Stimulated activated CD4-positive, alpha-beta T cell treated with anti-CD3 and anti-CD28 coated beads, Interleukin-1b, Interleukin-23, amount 100 ng/mL, for 4 hours (primary cell): ENCODE results near the gene HORMAD2.

Source experiments
- DNase-seq, 2 donors: peaks; one replicate each; pipeline ENCODE4 v3.0.0-alpha.2; 2020; ENCODE audit warnings: low read depth in 2 of 2

HORMAD2 gene

DNA sequence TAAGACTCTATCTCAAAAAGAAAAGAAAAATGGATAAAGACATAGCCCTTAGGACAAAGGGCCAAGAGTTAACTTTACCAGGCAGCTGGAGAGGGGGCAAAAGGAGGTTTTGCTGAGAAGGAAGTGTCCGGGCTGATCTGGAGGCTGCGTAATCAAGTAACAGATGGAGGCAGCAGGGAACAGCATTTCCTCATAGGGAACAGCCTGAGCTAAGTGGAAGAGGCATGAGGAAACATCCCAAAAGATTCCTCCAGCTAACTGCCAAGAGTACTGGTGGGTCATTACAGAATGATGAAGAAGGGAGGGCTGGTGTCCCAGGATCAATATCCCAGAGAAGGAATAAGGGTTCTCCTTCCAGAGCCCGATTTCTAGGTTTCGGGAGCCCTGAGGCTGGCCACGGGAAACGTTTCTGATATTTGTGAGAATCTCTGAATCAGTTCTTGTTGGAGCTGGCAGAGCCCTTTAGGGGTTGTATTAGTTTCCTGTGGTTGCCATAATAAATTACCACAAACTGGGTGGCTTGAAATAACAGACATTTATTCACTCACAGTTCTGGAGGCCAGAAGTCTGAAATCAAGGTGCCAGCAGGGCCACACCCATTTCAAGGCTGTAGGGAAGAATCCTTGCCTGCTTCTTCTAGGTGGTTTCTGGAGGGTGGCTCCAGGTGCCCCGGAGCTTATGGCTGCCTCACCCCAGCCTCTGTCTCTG lies 145.1 kb downstream of the HORMAD2 start:
- no peak for DNase-seq

DNA sequence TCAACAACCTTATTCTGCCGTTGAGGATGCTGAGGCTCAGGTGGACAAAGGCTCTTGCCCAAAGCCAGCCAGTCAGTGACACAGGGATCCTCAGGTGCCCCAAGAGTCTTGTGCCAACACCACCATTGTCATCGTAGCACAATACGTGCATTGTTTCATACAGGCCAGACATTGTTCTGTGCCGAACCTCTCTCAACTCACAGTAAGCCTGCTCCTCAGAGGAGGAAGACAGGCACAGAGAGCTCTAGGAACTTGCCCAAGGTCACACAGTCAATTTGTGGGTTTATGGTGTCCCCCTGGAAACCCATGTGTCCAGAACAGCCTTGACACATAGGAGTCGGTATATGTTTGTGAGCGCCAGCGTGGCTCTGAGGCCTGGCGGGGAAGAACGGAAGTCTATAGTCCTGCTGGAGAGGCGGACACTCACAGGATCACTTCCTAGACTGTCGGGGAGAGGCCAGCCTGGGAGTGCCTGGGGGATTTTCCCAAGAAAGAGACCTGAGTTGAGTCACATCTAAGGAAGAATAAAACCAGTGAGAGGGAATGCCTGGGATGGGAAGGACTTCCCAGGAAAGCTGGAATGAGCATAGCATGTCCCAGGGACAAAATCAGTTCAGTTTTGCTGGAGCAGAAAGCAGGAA lies 146.0 kb downstream of the HORMAD2 start:
- DNase-seq, result no peak
